Transverse colon (tissue), 4 donors: ENCODE measurements around the gene HADH.

Experiments used
- EP300 ChIP-seq: sonication (generic); formaldehyde crosslinking; IDR thresholded peaks from one replicate; pipeline ENCODE4 v1.6.1; 2017; ENCODE audit warnings: antibody characterized with exemption, low read depth
- POLR2A ChIP-seq: fragments of 450-650 bp; IDR thresholded peaks from one replicate; pipeline ENCODE4 v1.6.1; 2016; ENCODE audit warnings: antibody characterized with exemption, mild to moderate bottlenecking, moderate library complexity
- POLR2AphosphoS5 ChIP-seq, 3 donors: sonication (generic); formaldehyde crosslinking; IDR thresholded peaks; one replicate each; pipeline ENCODE4 v1.6.1; 2016; ENCODE audit warnings: antibody characterized with exemption in 3 of 3
- TF ChIP-seq, protein P1 (sequence below), 5 experiments: fragments of 200-600 bp in 3 of 5; fragments of 450-650 bp in 2 of 5; sonication (generic) in 3 of 5; IDR thresholded peaks; 1 replicate in 2 of 5; 2 replicates in 3 of 5; pipeline ENCODE4 v1.5.1; 2016 to 2017; ENCODE audit warnings: antibody characterized with exemption in 5 of 5, inconsistent platforms in 3 of 5, mild to moderate bottlenecking in 2 of 5, moderate library complexity in 1 of 5

DNA sequence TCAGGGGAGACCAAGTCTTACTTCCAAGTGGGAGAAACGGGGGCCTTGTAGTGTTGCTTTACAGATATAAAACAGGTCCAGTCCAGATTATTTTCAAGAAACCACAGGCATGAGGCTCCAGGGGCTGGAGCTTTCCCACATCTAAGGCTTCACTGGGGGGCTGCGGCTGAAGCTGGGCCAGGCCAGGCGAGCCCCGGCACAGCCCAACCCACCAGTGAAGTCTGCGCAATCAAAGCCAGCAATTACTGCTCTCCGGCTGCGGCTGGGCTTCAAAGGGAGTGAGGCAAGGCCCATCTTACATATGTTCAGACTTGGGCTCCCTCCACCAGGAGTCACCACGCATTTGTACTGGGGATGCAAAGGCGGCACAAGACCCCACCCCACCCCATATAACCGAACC lies 61.7 kb downstream of the HADH start:
- TF ChIP-seq, protein P1, sequence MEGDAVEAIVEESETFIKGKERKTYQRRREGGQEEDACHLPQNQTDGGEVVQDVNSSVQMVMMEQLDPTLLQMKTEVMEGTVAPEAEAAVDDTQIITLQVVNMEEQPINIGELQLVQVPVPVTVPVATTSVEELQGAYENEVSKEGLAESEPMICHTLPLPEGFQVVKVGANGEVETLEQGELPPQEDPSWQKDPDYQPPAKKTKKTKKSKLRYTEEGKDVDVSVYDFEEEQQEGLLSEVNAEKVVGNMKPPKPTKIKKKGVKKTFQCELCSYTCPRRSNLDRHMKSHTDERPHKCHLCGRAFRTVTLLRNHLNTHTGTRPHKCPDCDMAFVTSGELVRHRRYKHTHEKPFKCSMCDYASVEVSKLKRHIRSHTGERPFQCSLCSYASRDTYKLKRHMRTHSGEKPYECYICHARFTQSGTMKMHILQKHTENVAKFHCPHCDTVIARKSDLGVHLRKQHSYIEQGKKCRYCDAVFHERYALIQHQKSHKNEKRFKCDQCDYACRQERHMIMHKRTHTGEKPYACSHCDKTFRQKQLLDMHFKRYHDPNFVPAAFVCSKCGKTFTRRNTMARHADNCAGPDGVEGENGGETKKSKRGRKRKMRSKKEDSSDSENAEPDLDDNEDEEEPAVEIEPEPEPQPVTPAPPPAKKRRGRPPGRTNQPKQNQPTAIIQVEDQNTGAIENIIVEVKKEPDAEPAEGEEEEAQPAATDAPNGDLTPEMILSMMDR (IDR thresholded peaks at IDR 0.05), result no peak
- TF ChIP-seq POLR2A, result no peak
- no peak for TF ChIP-seq EP300
- no peak for TF ChIP-seq POLR2AphosphoS5 (IDR thresholded peaks at IDR 0.05)
